Mucosa of rectum (tissue), 2 donors: Measurements from ENCODE around the gene ATP7B.

Experiments used
- H3K27ac ChIP-seq, 2 donors: one replicate each; pipeline ENCODE4 v1.7.0; 2013; ENCODE audit warnings: inconsistent platforms in 2 of 2, low read depth in 2 of 2, low read length in 2 of 2
- H3K27me3 ChIP-seq, 2 donors: one replicate each; pipeline ENCODE4 v1.7.0; 2013; ENCODE audit warnings: low read length in 2 of 2; ENCODE audit not compliant: control insufficient read depth in 2 of 2, insufficient read depth in 2 of 2
- H3K36me3 ChIP-seq, 2 donors: one replicate each; pipeline ENCODE4 v1.7.0; 2013; ENCODE audit warnings: low read length in 2 of 2; ENCODE audit not compliant: control insufficient read depth in 2 of 2, insufficient read depth in 2 of 2
- H3K4me1 ChIP-seq, 2 donors: one replicate each; pipeline ENCODE4 v1.7.0; 2013; ENCODE audit warnings: low read length in 2 of 2, mild to moderate bottlenecking in 1 of 2; ENCODE audit not compliant: control insufficient read depth in 2 of 2, insufficient read depth in 2 of 2
- H3K4me3 ChIP-seq, 2 donors: one replicate each; pipeline ENCODE4 v1.7.0; 2013; ENCODE audit warnings: low read length in 2 of 2
- H3K9ac ChIP-seq, 2 donors: one replicate each; pipeline ENCODE4 v1.7.0; 2013; ENCODE audit warnings: low read length in 2 of 2, low read depth in 1 of 2, mild to moderate bottlenecking in 1 of 2
- H3K9me3 ChIP-seq, 2 donors: one replicate each; pipeline ENCODE4 v1.7.0; 2013; ENCODE audit warnings: low read length in 2 of 2; ENCODE audit not compliant: control insufficient read depth in 2 of 2
- donor health status: healthy.
- donor health status: Normal muscosa, but diverticular disease.

ATP7B gene

DNA sequence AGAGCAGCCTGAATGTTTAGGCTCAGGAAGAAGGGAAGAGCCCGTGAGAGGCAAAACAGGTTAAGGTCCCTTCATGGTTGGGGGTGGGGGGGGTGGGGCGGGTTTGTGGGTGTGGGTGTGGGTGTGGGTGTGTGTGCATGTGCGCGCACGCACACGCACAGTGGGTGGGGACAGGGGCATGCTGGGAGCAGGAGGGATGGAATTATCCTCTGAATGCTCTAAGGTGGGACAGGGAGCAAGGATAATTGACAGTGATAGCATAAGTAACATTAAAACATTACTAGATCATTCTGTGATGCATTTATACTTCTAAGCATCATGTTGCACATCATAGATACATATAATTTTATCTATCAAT is 84.7 kb downstream of the ATP7B start:
- Histone ChIP-seq H3K27ac (no peak overlapping the region), H3K9me3 (no peaks in the 10 kb centered on the region), H3K9ac (no peak overlapping the region), H3K36me3 (peaks cover 0 to 3% of the 10 kb centered on the region in 2 donors), H3K4me1 (no peaks in the 10 kb centered on the region), H3K4me3 (no peak overlapping the region), H3K27me3 (no peaks in the 10 kb centered on the region)

DNA sequence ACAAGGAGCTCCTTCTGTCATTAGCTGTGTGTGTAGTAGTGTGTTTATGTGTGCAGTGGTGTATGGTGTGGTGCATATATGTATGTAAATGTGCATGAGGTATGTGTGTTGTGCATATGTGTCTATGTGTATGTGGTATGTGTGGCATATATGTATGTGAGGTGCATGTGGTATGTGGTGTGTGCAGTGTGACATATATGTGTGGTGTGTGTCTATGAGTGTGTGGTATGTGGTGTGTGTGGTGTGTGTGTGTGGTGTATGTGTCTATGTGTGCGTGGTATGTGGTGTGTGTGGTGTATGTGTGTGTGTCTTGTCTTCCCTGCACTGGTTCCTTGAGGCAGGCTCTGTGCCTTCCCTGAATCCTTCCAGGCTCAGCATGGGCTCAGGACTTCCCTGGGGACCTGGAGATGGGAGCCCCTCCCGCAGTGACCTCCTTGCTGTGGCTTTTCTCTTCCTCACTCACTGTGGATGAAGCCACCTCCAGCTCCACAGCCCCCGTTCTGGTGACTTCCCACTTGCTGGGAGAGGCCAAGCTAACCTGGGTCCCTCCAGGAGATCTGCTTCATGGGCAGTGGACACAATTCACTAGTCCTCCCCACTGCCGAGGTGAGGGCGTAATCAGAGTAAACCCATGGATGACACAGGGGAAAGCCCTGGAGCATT is 85.3 kb downstream of the ATP7B start:
- no peaks in the 10 kb centered on the region for H3K9me3 ChIP-seq
- H3K27me3 ChIP-seq: no peaks in the 10 kb centered on the region
- H3K36me3 ChIP-seq: peaks cover 0 to 3% of the 10 kb centered on the region in 2 donors
- no peaks in the 10 kb centered on the region for H3K4me1 ChIP-seq
- no peak overlapping the region for H3K4me3 ChIP-seq
- H3K9ac ChIP-seq: no peak overlapping the region
- no peak overlapping the region for H3K27ac ChIP-seq

DNA sequence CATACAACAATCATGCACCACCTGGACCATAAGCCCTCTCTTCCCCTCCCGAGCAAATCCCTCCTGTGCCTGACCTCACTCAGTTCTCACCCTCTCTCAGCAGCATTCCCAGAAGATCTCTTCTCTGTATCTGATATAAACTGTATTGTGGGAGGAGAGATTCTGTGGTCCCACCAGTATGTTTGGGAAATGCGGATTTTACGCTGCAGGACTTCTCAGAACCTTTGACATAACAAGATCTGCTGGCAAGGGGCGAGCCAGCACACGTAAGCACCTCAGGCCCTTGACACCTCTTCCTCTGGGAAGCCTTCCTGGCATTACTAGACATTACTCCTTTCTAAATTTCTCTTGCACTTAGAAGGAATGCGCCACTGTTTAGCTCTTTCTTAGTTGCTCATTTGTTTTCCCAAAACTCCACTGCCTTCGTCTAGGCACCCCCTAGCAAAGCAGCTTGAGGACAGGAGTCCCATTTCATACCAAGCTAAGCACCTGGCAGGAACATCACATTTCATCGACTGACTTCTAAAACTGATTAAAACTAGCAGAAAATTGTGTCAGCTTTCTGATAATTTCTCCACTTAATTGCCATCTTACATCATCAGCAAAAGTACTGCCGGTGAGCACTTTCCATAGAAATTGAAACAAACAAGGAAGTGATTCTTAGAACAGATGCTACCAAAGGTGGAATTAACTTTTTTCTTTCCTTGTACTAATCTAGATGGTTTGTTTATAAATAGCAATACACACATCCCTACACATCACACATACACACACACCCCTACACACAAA is 86.3 kb downstream of the ATP7B start:
- Histone ChIP-seq H3K4me1 (no peaks in the 10 kb centered on the region), H3K9me3 (no peaks in the 10 kb centered on the region), H3K36me3 (peaks cover 0 to 3% of the 10 kb centered on the region in 2 donors), H3K4me3 (no peak overlapping the region), H3K27ac (no peak overlapping the region), H3K27me3 (no peaks in the 10 kb centered on the region), H3K9ac (no peak overlapping the region)

DNA sequence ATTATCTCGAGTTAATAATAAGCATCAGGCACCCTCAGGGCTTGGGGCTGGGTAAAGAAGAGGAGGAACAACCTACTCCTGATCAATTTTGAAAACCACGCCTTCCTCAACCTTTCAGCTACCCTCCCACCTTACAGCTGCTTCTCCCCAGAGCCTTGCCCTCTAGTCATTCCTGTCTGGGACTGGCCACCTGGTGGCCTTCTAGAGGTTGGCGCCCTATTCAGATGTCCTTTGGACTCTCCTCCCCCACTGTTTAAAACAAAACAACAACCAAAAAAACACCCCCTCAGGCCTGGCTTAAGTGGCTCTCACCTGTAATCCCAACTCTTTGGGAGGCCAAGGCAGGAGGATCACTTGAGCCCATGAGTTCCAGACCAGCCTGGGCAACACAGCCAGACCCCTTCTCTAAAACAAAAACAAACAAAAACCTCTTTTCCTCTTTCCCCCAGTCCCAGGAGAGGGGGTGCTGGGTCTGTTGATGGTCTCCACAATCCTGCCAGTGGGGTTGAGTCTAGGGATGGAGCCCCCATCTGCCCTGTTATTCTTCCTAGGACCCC is 87.2 kb downstream of the ATP7B start:
- peaks cover 0 to 3% of the 10 kb centered on the region in 2 donors for H3K36me3 ChIP-seq
- H3K27ac ChIP-seq: no peak overlapping the region
- no peaks in the 10 kb centered on the region for H3K27me3 ChIP-seq
- no peaks in the 10 kb centered on the region for H3K9me3 ChIP-seq
- H3K4me1 ChIP-seq: no peaks in the 10 kb centered on the region
- H3K9ac ChIP-seq: no peak overlapping the region
- no peak overlapping the region for H3K4me3 ChIP-seq

DNA sequence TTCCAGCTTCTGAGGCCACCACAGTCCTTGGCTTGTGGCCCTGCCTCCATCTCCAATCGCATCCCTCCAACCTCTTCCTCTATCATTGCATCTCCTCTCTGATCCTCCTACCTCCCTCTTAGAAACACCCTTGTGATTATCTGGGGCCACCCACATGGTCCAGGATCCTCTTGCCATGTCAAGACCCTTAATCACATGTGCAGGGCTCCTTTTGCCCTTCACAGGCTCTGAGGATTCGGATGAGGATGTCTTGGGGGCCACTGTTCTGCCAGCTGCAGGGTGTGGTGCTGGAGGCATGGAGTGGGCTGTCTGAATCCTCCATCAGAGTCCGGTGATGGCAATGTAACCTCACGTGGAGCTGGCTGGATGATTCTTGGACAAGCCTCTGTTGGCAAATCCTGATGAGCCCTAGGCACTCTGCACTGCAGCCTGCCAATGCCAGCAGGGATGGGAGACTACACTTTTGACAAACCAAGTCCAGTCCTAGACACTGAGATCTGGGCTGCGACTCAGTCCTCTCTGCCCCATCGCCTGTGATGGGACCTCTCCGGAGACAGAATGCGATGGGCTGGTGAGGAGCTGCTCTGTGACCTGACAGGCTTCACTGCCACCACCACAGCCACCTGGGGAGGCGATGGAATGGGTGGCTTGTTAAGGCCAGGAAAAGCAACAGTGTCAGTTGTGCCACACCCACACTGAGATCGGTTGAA is 88.3 kb downstream of the ATP7B start:
- no peak overlapping the region for H3K9ac ChIP-seq
- H3K36me3 ChIP-seq: peaks cover 0 to 3% of the 10 kb centered on the region in 2 donors
- no peak overlapping the region for H3K27ac ChIP-seq
- H3K27me3 ChIP-seq: no peaks in the 10 kb centered on the region
- H3K4me1 ChIP-seq: no peaks in the 10 kb centered on the region
- H3K9me3 ChIP-seq: no peaks in the 10 kb centered on the region
- H3K4me3 ChIP-seq: no peak overlapping the region

DNA sequence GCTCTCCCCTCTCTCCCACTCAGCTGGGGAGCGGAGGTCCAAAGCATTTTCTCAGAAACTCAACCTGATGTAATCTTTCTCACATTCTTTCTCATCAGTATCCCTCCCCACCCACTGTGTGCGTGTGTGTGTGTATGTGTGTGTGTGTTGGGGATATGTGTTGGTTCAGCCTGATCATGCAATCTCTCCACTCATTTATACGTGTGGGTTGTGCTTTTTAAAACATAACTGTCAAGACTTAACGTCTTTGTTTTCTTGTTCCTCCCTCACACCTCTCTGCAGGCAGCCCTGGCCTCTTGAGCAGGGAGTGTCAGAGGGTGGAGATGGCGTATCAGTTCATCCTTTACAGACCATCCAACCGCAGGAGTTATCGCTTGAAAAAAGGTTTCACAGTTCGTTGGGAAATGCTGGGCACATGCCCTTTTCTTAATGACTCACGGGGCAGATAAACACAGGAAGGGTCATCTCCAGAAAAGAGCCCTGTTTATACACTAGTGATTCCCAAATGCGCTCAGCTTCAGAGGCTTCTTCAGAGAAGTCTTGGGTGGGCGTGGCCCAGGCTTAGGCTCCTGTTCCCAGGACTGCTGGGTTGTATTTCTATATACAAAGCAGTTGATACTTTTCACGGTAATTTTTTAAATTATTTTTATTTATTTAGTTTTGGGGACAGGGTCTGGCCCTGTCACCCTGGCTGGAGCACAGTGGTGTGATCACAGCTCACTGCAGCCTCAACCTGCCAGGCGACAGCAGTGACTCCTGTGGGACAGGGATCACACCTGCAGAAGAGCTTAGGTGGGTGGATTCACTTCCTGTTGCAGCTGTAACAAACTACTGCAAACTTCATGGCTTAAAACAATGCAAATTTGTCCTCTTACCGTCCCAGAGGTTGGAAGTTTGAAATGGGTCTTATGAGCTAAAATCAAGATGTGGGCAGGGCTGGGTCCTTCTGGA is 89.2 kb downstream of the ATP7B start:
- no peak overlapping the region for H3K27ac ChIP-seq
- no peak overlapping the region for H3K4me3 ChIP-seq
- H3K27me3 ChIP-seq: no peaks in the 10 kb centered on the region
- H3K9ac ChIP-seq: no peak overlapping the region
- H3K9me3 ChIP-seq: no peaks in the 10 kb centered on the region
- no peaks in the 10 kb centered on the region for H3K4me1 ChIP-seq
- peaks cover 0 to 3% of the 10 kb centered on the region in 2 donors for H3K36me3 ChIP-seq

DNA sequence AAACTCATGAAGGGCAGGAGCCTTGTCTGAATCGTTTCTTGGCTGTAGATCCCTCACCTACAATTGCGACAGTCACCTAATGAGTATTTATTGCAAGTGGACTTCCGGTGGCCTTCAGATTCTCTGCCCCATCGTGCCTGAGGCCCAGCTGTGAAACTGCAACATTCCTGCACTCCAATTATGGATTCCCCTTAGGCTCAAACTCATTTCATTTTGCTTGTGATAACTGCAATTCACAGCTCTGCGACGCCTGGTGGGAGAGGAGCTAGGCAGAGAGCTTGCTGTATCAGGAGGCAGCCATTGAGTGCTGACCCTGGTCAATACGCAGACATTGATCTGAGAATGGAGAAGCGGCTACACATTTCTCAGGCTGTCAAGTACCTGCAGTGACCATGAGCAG is 90.5 kb downstream of the ATP7B start:
- Histone ChIP-seq H3K9me3 (no peaks in the 10 kb centered on the region), H3K4me1 (no peaks in the 10 kb centered on the region), H3K9ac (no peak overlapping the region), H3K27me3 (no peaks in the 10 kb centered on the region), H3K36me3 (peaks cover 0 to 3% of the 10 kb centered on the region in 2 donors), H3K27ac (no peak overlapping the region), H3K4me3 (no peak overlapping the region)

DNA sequence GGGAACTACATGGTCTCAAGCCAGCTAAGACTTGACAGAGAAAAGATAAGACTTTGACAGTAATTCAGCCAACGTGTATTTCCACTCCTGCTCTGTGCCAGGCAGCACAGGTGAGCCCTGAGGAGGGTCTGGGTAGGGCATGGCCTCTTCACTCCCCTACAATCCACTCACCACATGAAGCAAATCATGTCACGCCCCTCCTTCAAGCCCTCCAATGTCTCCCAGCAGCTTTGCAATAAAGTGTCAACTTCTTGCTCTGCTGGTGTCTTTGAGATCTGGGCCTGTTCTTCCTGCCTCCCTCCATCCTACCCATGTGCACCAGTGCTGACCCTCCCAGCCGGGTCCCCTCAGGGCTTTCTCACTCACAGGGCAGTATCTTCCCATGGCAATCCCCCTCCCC is 91.0 kb downstream of the ATP7B start:
- Histone ChIP-seq H3K4me3 (no peak overlapping the region), H3K4me1 (no peaks in the 10 kb centered on the region), H3K27ac (no peak overlapping the region), H3K9me3 (no peaks in the 10 kb centered on the region), H3K36me3 (peaks cover 0 to 3% of the 10 kb centered on the region in 2 donors), H3K9ac (no peak overlapping the region), H3K27me3 (no peaks in the 10 kb centered on the region)

DNA sequence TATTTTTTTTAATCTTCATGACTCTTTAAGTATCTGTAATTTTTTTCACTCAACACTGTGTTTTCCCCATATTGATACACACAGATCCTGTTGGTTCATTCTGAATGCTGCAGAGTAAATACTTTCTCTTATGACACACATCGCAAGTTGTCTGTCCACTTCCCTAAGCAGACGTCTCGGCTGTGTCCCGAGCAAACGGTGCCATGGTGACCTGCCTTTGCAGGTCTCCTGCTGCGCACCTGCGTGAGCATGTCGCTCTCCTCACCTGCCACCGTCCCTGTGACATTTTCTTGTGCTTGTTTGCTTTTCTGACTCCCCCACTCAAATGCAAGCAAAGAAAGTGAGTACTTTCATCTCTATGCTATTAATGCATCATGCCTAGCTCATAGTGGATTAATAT is 91.7 kb downstream of the ATP7B start:
- Histone ChIP-seq H3K4me1 (no peaks in the 10 kb centered on the region), H3K4me3 (no peak overlapping the region)

More for the DNA sequence above, 91.7 kb downstream of the ATP7B start:
- H3K36me3 ChIP-seq: peaks cover 0 to 3% of the 10 kb centered on the region in 2 donors
- no peaks in the 10 kb centered on the region for H3K27me3 ChIP-seq
- no peak overlapping the region for H3K9ac ChIP-seq
- H3K9me3 ChIP-seq: no peaks in the 10 kb centered on the region
- H3K27ac ChIP-seq: no peak overlapping the region
